GM19467 (cell line): ENCODE results near the gene ANKRD40.
"Not testable (repeated sequence)": the region's sequence is repeated elsewhere in the genome, so short reads cannot be mapped to it uniquely, and the experiment has no call there.

Experiments
- ATAC-seq: cut with Tn5 transposase; IDR thresholded peaks from one replicate; pipeline ENCODE4 v1.9.1; 2021; ENCODE audit warnings: mild to moderate bottlenecking, moderate library complexity; ENCODE audit not compliant: unreplicated experiment

The ANKRD40 gene

GRCh38 chr17:50712641-50713040 lies 4.9 kb upstream of the ANKRD40 start:
- ATAC-seq: no peak

GRCh38 chr17:50710650-50711049 lies 2.9 kb upstream of the ANKRD40 start:
- no peak for ATAC-seq

- ATAC-seq: no peak
These were observed 2.3 kb upstream of the ANKRD40 start for GRCh38 chr17:50710025-50710424.

GRCh38 chr17:50709053-50709452 lies 1.3 kb upstream of the ANKRD40 start:
- not testable (repeated sequence) for ATAC-seq

GRCh38 chr17:50708050-50709000 lies 611 bp upstream of the ANKRD40 start:
- ATAC-seq: no peak

GRCh38 chr17:50703162-50703561 lies 4.6 kb downstream of the ANKRD40 start:
- no peak for ATAC-seq

- ATAC-seq: no peak
These were observed 8.3 kb downstream of the ANKRD40 start for GRCh38 chr17:50699410-50699809.

GRCh38 chr17:50697663-50698272 lies 9.9 kb downstream of the ANKRD40 start:
- ATAC-seq: no peak

- ATAC-seq: no peak
These were observed 10.7 kb downstream of the ANKRD40 start for GRCh38 chr17:50697062-50697461.

- ATAC-seq: no peak
These were observed 11.3 kb downstream of the ANKRD40 start for GRCh38 chr17:50696365-50696879.

GRCh38 chr17:50693036-50693682 lies 14.6 kb downstream of the ANKRD40 start:
- ATAC-seq: no peak

- no peak for ATAC-seq
These were observed 15.2 kb downstream of the ANKRD40 start for GRCh38 chr17:50692448-50693035.

- no peak for ATAC-seq
These were observed 15.9 kb downstream of the ANKRD40 start for GRCh38 chr17:50691550-50692447.

GRCh38 chr17:50690887-50691549 lies 16.7 kb downstream of the ANKRD40 start:
- no peak for ATAC-seq

GRCh38 chr17:50689956-50690886 lies 17.5 kb downstream of the ANKRD40 start:
- ATAC-seq: no peak

- ATAC-seq: no peak
These were observed 18.5 kb downstream of the ANKRD40 start for GRCh38 chr17:50689251-50689650.

GRCh38 chr17:50688245-50688644 lies 19.5 kb downstream of the ANKRD40 start:
- ATAC-seq: no peak
